ENCODE data around the gene FADS3. TPM values are rescaled to one million over a fixed set of nuclear protein-coding genes. Genes with fewer than 3 reads are reported as not detected.

Gene FADS3
- total and polyA plus RNA-seq, 2 experiments from 2014 or later = 44.4 to 73.5 TPM

- H3K4me3 ChIP-seq = no peak overlapping the region
- peaks cover 22% of the 10 kb centered on the region for H3K4me1 ChIP-seq (ENCODE audit: insufficient read depth)
- ATAC-seq (no peak), DNase-seq (ENCODE audit: low spot score) (no peak)
- no peak overlapping the region for H3K4me3 Mint-ChIP-seq
- H3K4me2 ChIP-seq = no peak overlapping the region
- no peaks in the 10 kb centered on the region for H3K36me3 Mint-ChIP-seq (ENCODE audit: low read depth)
- no peak overlapping the region for H3K27ac ChIP-seq (ENCODE audit: low read depth)
- peaks cover 13% of the 10 kb centered on the region for H3K27me3 Mint-ChIP-seq (ENCODE audit: insufficient read depth, low read depth, poor library complexity)
- H2AFZ ChIP-seq = no peak overlapping the region
- no peaks in the 10 kb centered on the region for H3K27me3 ChIP-seq (ENCODE audit: insufficient read depth)
- no peaks in the 10 kb centered on the region for H3K79me2 ChIP-seq (replicated peaks; ENCODE audit: insufficient read depth)
- TF ChIP-seq CREB1 (CRISPR knock-in tag; IDR thresholded peaks at IDR 0.05; ENCODE audit: low read depth) = no peak
- no peak for TF ChIP-seq JUNB (IDR thresholded peaks at IDR 0.05; ENCODE audit: unreplicated experiment)
- no peak for TF ChIP-seq REST (IDR thresholded peaks at IDR 0.05; ENCODE audit: unreplicated experiment)
- TF ChIP-seq ZNF331 (CRISPR knock-in tag; IDR thresholded peaks at IDR 0.05; ENCODE audit: low read depth) = no peak
- no peak for TF ChIP-seq CTCF (conservative IDR thresholded peaks at IDR 0.05; ENCODE audit: low read depth in 2 of 2)
- TF ChIP-seq STAT1 (IDR thresholded peaks at IDR 0.05; ENCODE audit: unreplicated experiment) = no peak
- TF ChIP-seq POLR2AphosphoS5 (IDR thresholded peaks at IDR 0.05; ENCODE audit: low read depth) = no peak
- no peaks in the 10 kb centered on the region for H3K36me3 ChIP-seq (ENCODE audit: insufficient read depth)
- no peak overlapping the region for H3K27ac Mint-ChIP-seq
- H4K20me1 ChIP-seq (replicated peaks; ENCODE audit: insufficient read depth) = no peaks in the 10 kb centered on the region
- no peaks in the 10 kb centered on the region for H3K9me3 Mint-ChIP-seq
- peaks cover 40% of the 10 kb centered on the region for H3K4me1 Mint-ChIP-seq
- H3F3A ChIP-seq (replicated peaks; ENCODE audit: low read depth) = peaks cover 8% of the 10 kb centered on the region; the same call in 1 of the 2 replicates
- H3K9me2 ChIP-seq (ENCODE audit: insufficient read depth) = no peaks in the 10 kb centered on the region
Observed at GRCh38 chr11:61925736-61926135, 34.4 kb upstream of the FADS3 start.

GRCh38 chr11:61924064-61924455 is 32.7 kb upstream of the FADS3 start:
- peak overlapping the region; percentile 95 for H2AFZ ChIP-seq
- no peaks in the 10 kb centered on the region for H3K9me3 Mint-ChIP-seq
- ATAC-seq = peak; percentile 5; the same call in 1 of the 3 replicates
- TF ChIP-seq EZH2phosphoT487 (IDR thresholded peaks at IDR 0.05; ENCODE audit: unreplicated experiment) (no peak), STAT1 (IDR thresholded peaks at IDR 0.05; ENCODE audit: unreplicated experiment) (no peak), CREB1 (CRISPR knock-in tag; IDR thresholded peaks at IDR 0.05; ENCODE audit: low read depth) (no peak), ZNF331 (CRISPR knock-in tag; IDR thresholded peaks at IDR 0.05; ENCODE audit: low read depth) (no peak), REST (IDR thresholded peaks at IDR 0.05; ENCODE audit: unreplicated experiment) (no peak)

More at GRCh38 chr11:61924064-61924455, 32.7 kb upstream of the FADS3 start:
- peaks cover 13% of the 10 kb centered on the region for H3K27me3 Mint-ChIP-seq (ENCODE audit: insufficient read depth, low read depth, poor library complexity)
- H3K4me3 Mint-ChIP-seq = no peak overlapping the region; the same call in 2 of the 3 replicates
- H3K4me1 Mint-ChIP-seq = peaks cover 40% of the 10 kb centered on the region
- Histone ChIP-seq H3K27me3 (ENCODE audit: insufficient read depth) (0 out of 2 replicates have a peak, but pooled peaks cover 1% of the 10 kb centered on the region), H3K4me1 (ENCODE audit: insufficient read depth) (peaks cover 22% of the 10 kb centered on the region), H3K9me2 (ENCODE audit: insufficient read depth) (no peaks in the 10 kb centered on the region), H3K36me3 (ENCODE audit: insufficient read depth) (no peaks in the 10 kb centered on the region), H3K79me2 (replicated peaks; ENCODE audit: insufficient read depth) (no peaks in the 10 kb centered on the region), H3F3A (replicated peaks; ENCODE audit: low read depth) (peaks cover 8% of the 10 kb centered on the region; the same call in 1 of the 2 replicates), H3K4me3 (no peak overlapping the region), H4K20me1 (replicated peaks; ENCODE audit: insufficient read depth) (no peaks in the 10 kb centered on the region), H3K4me2 (no peak overlapping the region; the same call in 1 of the 2 replicates), H3K27ac (ENCODE audit: low read depth) (no peak overlapping the region)
- H3K36me3 Mint-ChIP-seq (ENCODE audit: low read depth) = no peaks in the 10 kb centered on the region
- DNase-seq (ENCODE audit: low spot score) = no peak
- H3K27ac Mint-ChIP-seq = peak overlapping the region; percentile 18; the same call in 1 of the 2 replicates
